Liver (tissue), 9 donors: ENCODE results near the gene SIX1. TPM values are rescaled to one million over a fixed set of nuclear protein-coding genes. Genes with fewer than 3 reads are reported as not detected.

Experiments
- DNase-seq: peaks from one replicate; pipeline ENCODE4 v3.0.0-alpha.2; 2017; ENCODE audit warnings: low spot score
- H3K27ac ChIP-seq, 2 donors: one replicate each; pipeline ENCODE4 v1.7.0; 2013; ENCODE audit warnings: inconsistent platforms in 2 of 2, low read length in 2 of 2, control low read depth in 1 of 2, low read depth in 1 of 2, mild to moderate bottlenecking in 1 of 2
- H3K27me3 ChIP-seq, 4 donors: one replicate each; pipeline versions ENCODE4 v1.6.1 to v1.7.0; 2013; ENCODE audit warnings: low read length in 3 of 4, inconsistent platforms in 1 of 4, mild to moderate bottlenecking in 1 of 4, moderate library complexity in 1 of 4; ENCODE audit not compliant: control insufficient read depth in 4 of 4, insufficient read depth in 4 of 4
- H3K36me3 ChIP-seq, 4 donors: one replicate each; pipeline versions ENCODE4 v1.6.1 to v1.7.0; 2013; ENCODE audit warnings: low read length in 3 of 4, mild to moderate bottlenecking in 3 of 4, low read depth in 1 of 4, moderate library complexity in 1 of 4; ENCODE audit not compliant: control insufficient read depth in 4 of 4, insufficient read depth in 3 of 4
- H3K4me1 ChIP-seq, 4 donors: one replicate each; pipeline versions ENCODE4 v1.6.1 to v1.7.0; 2013; ENCODE audit warnings: low read length in 3 of 4, mild to moderate bottlenecking in 3 of 4, moderate library complexity in 1 of 4; ENCODE audit not compliant: control insufficient read depth in 4 of 4, insufficient read depth in 4 of 4
- H3K4me3 ChIP-seq, 3 donors: one replicate each; pipeline versions ENCODE4 v1.6.1 to v1.7.0; 2013; ENCODE audit warnings: low read length in 3 of 3, control low read depth in 1 of 3, low read depth in 1 of 3, mild to moderate bottlenecking in 1 of 3
- H3K9ac ChIP-seq, 2 donors: one replicate each; pipeline ENCODE4 v1.7.0; 2013; ENCODE audit warnings: low read length in 2 of 2, mild to moderate bottlenecking in 2 of 2, moderate library complexity in 2 of 2, control low read depth in 1 of 2, low read depth in 1 of 2
- H3K9me3 ChIP-seq, 4 donors: one replicate each; pipeline versions ENCODE4 v1.6.1 to v1.7.0; 2013; ENCODE audit warnings: low read length in 3 of 4; ENCODE audit not compliant: control insufficient read depth in 4 of 4
- EGR1 ChIP-seq, 2 donors: IDR thresholded peaks; 2 replicates each; pipeline ENCODE4 v1.6.1; 2016 to 2018; ENCODE audit warnings: antibody characterized with exemption in 2 of 2, low read depth in 2 of 2
- FOXA1 ChIP-seq: IDR thresholded peaks from 2 replicates; pipeline ENCODE4 v1.6.1; 2016; ENCODE audit warnings: antibody characterized with exemption
- FOXA2 ChIP-seq: IDR thresholded peaks from 2 replicates; pipeline ENCODE4 v1.6.1; 2016; ENCODE audit warnings: antibody characterized with exemption
- GABPA ChIP-seq, 2 donors: IDR thresholded peaks in 1 of 2; conservative IDR thresholded peaks in 1 of 2; 2 replicates each; pipeline ENCODE4 v1.6.1; 2016; ENCODE audit warnings: antibody characterized with exemption in 2 of 2, mild to moderate bottlenecking in 1 of 2, moderate library complexity in 1 of 2
- HNF4A ChIP-seq, 2 donors: conservative IDR thresholded peaks; 2 replicates each; pipeline ENCODE4 v1.6.1; 2016; ENCODE audit warnings: antibody characterized with exemption in 2 of 2, mild to moderate bottlenecking in 2 of 2
- HNF4G ChIP-seq: IDR thresholded peaks from 2 replicates; pipeline ENCODE4 v1.6.1; 2016; ENCODE audit warnings: antibody characterized with exemption
- JUND ChIP-seq, 2 donors: IDR thresholded peaks; 2 replicates each; pipeline ENCODE4 v1.6.1; 2016; ENCODE audit warnings: antibody characterized with exemption in 2 of 2
- NR2F2 ChIP-seq: IDR thresholded peaks from 2 replicates; pipeline ENCODE4 v1.6.1; 2016; ENCODE audit warnings: antibody characterized with exemption
- RAD21 ChIP-seq, 2 donors: IDR thresholded peaks; 2 replicates each; pipeline ENCODE4 v1.6.1; 2016; ENCODE audit warnings: antibody characterized with exemption in 2 of 2, mild to moderate bottlenecking in 2 of 2
- RXRA ChIP-seq, 2 donors: IDR thresholded peaks; 2 replicates each; pipeline ENCODE4 v1.6.1; 2017 to 2018; ENCODE audit warnings: antibody characterized with exemption in 2 of 2, mild to moderate bottlenecking in 1 of 2
- SP1 ChIP-seq: IDR thresholded peaks from 2 replicates; pipeline ENCODE4 v1.6.1; 2018; ENCODE audit warnings: antibody characterized with exemption, mild to moderate bottlenecking
- TAF1 ChIP-seq: conservative IDR thresholded peaks from 2 replicates; pipeline ENCODE4 v1.6.1; 2016; ENCODE audit warnings: antibody characterized with exemption, mild to moderate bottlenecking
- YY1 ChIP-seq: IDR thresholded peaks from 2 replicates; pipeline ENCODE4 v1.6.1; 2016; ENCODE audit warnings: antibody characterized with exemption, mild to moderate bottlenecking
- WGBS: extraction: QIAGEN DNeasy Blood & Tissue Kit; methylation state at CpG from one replicate; pipeline ENCODE4 v1.1.7; 2013; 5-methylcytosine and 5-hydroxymethylcytosine counted together
- polyA plus RNA-seq, 2 donors: library from polyadenylated mRNA; stranded (reverse) in 1 of 2; unstranded in 1 of 2; fragments of 200-250 nt in 1 of 2; fragments of >200 nt in 1 of 2; fragmentation: Nextera tagmentation in 1 of 2; extraction: Ambion mirVana in 1 of 2; gene quantifications; one replicate each; pipeline versions ENCODE4 v1.2.1 to v1.2.3, GENCODE V29; 2013 to 2015
- total RNA-seq, 2 donors: library from RNA; depleted of rRNA; stranded (reverse); fragments of >200 nt; gene quantifications; one replicate each; pipeline ENCODE4 v1.2.3, GENCODE V29; 2014
- TF ChIP-seq, protein P1 (sequence below): fragments of 150-350 bp; IDR thresholded peaks from 2 replicates; pipeline ENCODE4 v1.5.1; 2017; ENCODE audit warnings: improper control_type of control experiment, low read depth, low read length; ENCODE audit not compliant: missing input control
- TF ChIP-seq, protein P2 (sequence below): IDR thresholded peaks from 2 replicates; pipeline ENCODE4 v1.6.1; 2016; ENCODE audit warnings: antibody characterized with exemption
- TF ChIP-seq, protein P3 (sequence below): IDR thresholded peaks from 2 replicates; pipeline ENCODE4 v1.6.1; 2016; ENCODE audit warnings: antibody characterized with exemption, mild to moderate bottlenecking
- TF ChIP-seq, protein P4 (sequence below): IDR thresholded peaks from 2 replicates; pipeline ENCODE4 v1.6.1; 2016; ENCODE audit warnings: antibody characterized with exemption
- TF ChIP-seq, protein P5 (sequence below): IDR thresholded peaks from 2 replicates; pipeline ENCODE4 v1.6.1; 2016; ENCODE audit warnings: antibody characterized with exemption
- donor health status: healthy.
- donor health status: healthy.
- donor health status: healthy.
- donor health status: healthy.
- donor health status: healthy.

SIX1 gene
- total and polyA plus RNA-seq, 4 donors, result not detected

DNA sequence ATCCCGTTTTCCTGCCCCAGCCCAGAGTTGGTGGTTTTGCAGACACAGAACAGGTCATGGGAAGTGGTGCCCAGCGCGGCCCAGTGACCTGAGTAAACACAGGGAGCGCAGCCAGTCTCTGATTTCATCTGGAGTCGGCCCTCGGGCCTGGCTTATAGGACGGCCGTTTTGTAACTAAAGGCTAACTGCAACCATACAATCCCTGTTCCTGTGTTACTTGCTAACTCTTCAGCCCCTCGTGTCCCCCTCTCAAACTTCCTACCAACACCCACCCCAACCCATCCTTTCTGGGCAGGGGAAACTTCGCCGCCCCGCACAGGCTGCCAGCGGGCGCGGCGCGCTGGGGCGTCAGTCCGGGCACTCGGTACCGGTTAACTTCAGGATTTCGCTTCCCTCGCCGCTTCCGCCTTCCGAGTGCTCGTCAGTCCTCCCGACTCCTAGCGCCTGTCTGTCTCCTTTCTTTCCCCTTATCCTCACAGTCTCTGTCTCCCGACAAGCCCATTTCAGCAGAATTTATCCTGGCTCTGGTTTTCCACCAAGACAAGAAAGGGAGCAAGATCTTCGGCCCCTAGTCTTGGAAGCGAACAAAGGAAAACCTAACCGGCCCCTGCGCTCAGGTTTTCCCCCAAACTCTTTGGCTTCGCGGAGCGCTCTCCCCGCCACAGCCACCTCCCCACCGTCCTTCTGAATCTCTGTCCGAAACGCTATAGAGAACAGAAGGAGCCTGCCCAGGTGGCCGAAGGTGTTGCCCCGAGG, 2.0 kb downstream of the SIX1 start:
- Histone ChIP-seq H3K27ac (no peak overlapping the region), H3K27me3 (peaks cover 2 to 43% (median 28%) of the 10 kb centered on the region in 4 donors), H3K4me1 (peaks cover 21 to 51% (median 40%) of the 10 kb centered on the region in 4 donors), H3K9ac (no peak overlapping the region), H3K4me3 (peak overlapping the region in 1 of 3 donors; percentile 36), H3K36me3 (no peaks in the 10 kb centered on the region), H3K9me3 (no peaks in the 10 kb centered on the region)
- TF ChIP-seq GABPA (IDR thresholded peaks at IDR 0.05 in 1 of 2, conservative IDR thresholded peaks at IDR 0.05 in 1 of 2) (no peak), NR2F2 (no peak), JUND (IDR thresholded peaks at IDR 0.05) (no peak), HNF4G (no peak), YY1 (peak; percentile 54), RAD21 (IDR thresholded peaks at IDR 0.05) (peak in 1 of 2 donors; percentile 37), RXRA (IDR thresholded peaks at IDR 0.05) (peak; percentile 19 to 38), HNF4A (conservative IDR thresholded peaks at IDR 0.05) (peak in 1 of 2 donors; percentile 22), FOXA1 (peak; percentile 45), TAF1 (no peak), EGR1 (IDR thresholded peaks at IDR 0.05; ENCODE audit: low read depth in 2 of 2) (no peak), FOXA2 (peak; percentile 59), SP1 (peak; percentile 18)
- TF ChIP-seq, protein P1, sequence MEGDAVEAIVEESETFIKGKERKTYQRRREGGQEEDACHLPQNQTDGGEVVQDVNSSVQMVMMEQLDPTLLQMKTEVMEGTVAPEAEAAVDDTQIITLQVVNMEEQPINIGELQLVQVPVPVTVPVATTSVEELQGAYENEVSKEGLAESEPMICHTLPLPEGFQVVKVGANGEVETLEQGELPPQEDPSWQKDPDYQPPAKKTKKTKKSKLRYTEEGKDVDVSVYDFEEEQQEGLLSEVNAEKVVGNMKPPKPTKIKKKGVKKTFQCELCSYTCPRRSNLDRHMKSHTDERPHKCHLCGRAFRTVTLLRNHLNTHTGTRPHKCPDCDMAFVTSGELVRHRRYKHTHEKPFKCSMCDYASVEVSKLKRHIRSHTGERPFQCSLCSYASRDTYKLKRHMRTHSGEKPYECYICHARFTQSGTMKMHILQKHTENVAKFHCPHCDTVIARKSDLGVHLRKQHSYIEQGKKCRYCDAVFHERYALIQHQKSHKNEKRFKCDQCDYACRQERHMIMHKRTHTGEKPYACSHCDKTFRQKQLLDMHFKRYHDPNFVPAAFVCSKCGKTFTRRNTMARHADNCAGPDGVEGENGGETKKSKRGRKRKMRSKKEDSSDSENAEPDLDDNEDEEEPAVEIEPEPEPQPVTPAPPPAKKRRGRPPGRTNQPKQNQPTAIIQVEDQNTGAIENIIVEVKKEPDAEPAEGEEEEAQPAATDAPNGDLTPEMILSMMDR, result no peak
- TF ChIP-seq, protein P2, sequence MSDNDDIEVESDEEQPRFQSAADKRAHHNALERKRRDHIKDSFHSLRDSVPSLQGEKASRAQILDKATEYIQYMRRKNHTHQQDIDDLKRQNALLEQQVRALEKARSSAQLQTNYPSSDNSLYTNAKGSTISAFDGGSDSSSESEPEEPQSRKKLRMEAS, result no peak
- TF ChIP-seq, protein P3, sequence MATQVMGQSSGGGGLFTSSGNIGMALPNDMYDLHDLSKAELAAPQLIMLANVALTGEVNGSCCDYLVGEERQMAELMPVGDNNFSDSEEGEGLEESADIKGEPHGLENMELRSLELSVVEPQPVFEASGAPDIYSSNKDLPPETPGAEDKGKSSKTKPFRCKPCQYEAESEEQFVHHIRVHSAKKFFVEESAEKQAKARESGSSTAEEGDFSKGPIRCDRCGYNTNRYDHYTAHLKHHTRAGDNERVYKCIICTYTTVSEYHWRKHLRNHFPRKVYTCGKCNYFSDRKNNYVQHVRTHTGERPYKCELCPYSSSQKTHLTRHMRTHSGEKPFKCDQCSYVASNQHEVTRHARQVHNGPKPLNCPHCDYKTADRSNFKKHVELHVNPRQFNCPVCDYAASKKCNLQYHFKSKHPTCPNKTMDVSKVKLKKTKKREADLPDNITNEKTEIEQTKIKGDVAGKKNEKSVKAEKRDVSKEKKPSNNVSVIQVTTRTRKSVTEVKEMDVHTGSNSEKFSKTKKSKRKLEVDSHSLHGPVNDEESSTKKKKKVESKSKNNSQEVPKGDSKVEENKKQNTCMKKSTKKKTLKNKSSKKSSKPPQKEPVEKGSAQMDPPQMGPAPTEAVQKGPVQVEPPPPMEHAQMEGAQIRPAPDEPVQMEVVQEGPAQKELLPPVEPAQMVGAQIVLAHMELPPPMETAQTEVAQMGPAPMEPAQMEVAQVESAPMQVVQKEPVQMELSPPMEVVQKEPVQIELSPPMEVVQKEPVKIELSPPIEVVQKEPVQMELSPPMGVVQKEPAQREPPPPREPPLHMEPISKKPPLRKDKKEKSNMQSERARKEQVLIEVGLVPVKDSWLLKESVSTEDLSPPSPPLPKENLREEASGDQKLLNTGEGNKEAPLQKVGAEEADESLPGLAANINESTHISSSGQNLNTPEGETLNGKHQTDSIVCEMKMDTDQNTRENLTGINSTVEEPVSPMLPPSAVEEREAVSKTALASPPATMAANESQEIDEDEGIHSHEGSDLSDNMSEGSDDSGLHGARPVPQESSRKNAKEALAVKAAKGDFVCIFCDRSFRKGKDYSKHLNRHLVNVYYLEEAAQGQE, result no peak
- TF ChIP-seq, protein P4, sequence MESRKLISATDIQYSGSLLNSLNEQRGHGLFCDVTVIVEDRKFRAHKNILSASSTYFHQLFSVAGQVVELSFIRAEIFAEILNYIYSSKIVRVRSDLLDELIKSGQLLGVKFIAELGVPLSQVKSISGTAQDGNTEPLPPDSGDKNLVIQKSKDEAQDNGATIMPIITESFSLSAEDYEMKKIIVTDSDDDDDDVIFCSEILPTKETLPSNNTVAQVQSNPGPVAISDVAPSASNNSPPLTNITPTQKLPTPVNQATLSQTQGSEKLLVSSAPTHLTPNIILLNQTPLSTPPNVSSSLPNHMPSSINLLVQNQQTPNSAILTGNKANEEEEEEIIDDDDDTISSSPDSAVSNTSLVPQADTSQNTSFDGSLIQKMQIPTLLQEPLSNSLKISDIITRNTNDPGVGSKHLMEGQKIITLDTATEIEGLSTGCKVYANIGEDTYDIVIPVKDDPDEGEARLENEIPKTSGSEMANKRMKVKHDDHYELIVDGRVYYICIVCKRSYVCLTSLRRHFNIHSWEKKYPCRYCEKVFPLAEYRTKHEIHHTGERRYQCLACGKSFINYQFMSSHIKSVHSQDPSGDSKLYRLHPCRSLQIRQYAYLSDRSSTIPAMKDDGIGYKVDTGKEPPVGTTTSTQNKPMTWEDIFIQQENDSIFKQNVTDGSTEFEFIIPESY, result no peak
- TF ChIP-seq, protein P5, sequence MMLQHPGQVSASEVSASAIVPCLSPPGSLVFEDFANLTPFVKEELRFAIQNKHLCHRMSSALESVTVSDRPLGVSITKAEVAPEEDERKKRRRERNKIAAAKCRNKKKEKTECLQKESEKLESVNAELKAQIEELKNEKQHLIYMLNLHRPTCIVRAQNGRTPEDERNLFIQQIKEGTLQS, result no peak
- DNase-seq, result no peak
- 6% methylated on average over 43 of the region's 43 CpGs for WGBS
